IPS DF 19.7 (cell line): ENCODE results near the gene ZNF618.

Experiments
- DNase-seq: peaks from one replicate; pipeline ENCODE4 v3.0.0-alpha.2; 2013; ENCODE audit warnings: low read depth, low spot score

The ZNF618 gene

DNA sequence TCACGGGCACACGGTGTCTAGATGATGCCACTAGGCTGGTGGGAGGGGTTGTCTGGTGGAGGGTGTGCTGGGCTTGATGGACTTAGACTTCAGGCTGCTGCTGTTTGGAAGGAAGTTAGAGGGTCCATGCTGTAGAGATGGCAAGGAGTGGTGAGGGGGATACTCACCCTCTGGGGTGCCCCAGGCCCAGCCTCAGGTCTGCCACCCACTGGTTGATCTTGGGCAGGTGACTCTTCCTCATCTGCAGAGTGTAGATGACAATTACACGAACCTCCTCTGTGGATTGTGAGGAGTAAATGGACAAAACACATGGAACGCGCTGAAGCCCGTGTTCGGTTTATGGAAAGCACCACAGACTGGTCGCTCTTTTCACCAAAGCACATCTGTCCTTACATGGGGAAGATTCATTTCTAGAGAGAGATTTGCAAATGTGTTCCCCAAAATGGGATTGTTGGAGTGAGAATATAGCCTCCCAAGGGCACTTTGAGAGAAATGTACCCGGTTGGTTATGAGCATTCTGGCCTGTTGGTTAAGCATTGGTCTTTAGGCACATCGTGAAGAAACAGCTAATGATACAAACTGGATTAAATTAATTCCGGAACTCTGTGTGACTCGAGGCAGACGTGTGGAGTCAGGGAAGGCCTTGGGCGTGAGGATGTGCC lies 58.2 kb downstream of the ZNF618 start:
- no peak for DNase-seq

DNA sequence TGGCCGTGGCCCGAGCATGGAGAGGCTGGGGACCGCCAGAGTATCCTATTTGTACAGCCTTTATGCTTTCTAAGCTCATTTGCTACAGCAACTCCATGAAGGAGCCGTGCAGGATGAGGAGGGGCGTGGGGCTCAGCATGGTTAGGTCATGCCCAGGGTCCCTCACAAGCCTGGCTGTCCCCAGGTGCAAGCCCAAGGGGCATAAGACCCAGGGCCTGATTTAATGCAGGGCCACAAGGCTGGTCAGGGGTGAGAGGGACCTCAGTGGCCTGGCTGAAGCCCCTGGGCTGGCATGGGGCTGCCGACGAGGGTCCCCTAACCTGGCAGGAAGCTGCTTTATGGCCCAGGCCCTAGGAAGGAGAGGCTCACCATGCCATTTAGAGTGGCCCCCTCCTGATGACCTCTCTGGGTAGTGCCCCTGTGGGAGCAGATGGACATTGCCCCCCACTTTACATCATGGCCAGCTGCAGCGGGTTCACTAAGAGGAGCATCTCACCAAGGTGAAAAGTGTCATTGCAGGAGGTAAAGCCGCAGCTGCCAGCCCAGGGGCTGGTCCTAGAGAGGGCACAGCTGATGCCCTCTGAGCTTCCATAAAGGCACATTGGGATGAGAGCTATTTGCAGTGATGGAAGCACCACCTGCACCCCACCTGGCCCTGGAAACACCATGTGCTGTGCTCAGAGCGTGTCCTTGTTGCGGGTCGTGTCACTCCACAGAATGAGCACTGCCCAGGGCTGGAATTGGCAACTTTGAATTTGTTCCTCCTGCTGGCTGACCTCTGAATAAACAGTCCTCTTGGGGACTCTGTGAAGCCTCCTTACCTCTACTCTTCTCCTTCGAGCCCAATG lies 58.9 kb downstream of the ZNF618 start:
- DNase-seq, result no peak

DNA sequence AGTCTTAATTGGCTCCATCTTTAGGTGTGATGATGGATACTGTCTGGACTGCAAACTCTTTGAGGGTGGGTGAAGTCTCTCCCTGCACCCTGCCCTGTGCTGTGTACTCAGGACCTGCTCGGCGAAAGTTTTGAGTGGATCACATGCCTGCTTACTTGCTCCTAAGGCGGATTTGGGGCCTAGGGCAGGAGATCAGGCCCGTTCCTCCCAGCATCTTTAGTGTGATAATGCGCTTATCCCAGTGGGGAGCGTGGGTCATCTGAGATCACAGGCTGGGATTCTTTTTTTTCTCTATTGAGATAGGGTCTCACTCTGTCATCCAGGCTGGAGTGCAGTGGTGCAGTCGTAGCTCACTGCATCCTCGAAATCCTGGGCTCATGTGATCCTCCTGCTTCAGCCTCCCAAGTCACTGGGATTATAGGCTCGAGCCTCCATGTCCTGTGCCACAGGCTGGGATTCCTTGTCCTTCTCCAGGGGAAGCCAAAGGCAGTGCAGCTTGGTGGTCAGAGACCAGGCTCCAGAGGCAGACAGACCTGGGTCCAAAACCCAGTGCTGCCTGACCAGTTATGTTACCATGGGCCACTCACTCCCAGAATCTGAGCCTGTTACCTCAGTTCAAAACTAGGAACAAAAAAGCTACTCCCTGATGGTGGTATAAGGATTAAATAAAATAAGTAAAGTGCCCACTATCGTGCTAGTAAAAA lies 59.7 kb downstream of the ZNF618 start:
- no peak for DNase-seq

DNA sequence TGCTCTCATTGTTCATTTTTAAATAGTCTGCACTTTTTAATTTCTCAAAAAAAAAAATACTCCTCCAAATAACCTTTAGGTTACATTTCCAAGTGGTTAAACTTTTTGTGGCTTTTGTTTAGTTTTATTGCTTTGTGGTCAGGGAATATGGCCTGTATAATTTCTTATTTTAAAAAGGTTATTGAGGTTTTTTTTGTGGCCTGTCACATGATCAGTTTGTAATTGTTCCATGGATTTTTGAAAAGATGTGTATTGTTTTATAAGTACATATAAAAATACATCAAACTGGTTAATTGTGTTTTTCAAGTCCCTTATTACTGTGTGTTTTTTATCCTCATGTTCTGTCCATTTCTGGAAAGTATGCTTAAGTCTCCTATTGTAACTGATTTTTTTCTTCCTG lies 64.0 kb downstream of the ZNF618 start:
- no peak for DNase-seq

DNA sequence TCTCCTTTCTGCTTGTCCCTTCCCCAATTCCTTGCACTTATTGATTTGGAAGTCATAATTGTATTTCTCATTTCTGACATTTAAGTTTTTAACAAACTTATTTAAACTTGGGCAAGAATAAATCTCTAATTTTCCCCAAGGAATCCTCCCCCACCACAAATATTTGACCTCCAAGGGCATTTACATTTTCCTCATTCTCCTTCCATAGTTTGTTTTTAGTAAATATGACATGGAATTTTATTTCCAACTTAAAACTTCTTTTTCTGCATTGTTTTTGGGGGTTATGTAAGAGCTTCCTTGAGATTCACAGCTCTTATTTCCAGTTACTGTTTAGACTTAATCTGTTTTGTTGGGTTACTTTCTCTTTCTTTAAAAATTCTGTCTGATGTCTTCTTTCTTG lies 64.9 kb downstream of the ZNF618 start:
- DNase-seq, result no peak

DNA sequence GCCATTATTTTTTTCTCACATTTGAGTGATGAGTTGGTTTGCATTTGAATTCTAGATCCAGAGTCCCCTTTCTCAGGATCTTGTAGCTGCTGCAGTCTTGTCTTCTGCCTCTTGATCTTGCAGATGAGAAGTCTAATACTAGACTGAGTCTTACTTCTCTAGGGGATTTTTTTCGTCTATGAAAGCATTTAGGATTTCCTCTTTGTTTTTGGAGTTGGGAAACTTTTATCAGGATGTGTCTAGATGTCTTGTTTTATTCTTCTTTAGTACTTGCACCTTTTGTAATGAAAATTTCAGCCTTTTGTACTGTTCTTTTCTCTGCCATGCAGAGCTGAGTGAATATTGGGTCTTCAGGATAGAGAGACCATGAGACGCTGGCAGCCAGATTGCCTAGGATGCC lies 65.4 kb downstream of the ZNF618 start:
- DNase-seq, result no peak

DNA sequence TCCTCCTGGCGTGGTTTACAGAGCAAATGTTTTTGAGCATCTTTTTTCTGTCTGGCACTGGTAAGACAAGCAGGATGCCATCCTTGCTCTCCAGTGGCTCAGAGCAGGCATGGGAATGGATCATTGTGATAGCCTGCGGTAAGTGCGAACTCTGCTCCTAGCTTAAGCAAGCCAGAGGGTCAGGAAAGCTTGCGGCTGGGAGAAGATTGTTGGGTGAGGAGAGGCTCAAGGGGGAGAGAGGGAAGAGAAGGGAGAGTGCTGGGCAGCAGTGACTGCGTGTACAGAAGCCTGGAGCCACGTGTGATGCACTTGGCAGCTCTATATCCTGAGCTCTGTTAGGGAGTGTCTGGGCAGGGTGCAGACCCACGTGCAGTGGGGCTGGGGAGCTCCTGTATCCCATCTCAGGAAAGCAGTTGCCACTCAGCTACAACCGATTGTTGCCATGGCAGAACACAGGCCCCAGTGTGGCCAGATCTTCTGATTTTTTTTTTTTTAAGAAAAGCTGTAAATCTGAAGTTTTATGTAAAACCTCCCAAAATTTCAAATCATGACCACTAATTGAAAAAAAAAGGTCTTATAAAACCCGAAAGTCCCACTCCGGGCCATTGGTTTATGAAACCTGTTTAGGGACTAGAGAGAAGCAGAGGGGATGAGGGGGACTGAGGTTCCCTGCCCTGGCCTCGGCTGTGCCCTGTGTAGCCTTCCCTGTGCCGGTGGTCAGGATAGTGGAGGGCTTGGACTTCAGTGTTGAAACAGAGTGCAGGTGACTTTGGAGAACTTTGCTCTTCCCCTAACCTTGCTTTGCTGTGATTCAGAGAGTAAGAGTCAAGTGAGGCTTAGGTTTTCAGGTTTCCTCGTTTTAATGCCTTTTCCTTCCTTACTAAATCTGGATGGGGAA lies 67.3 kb downstream of the ZNF618 start:
- DNase-seq, result no peak

DNA sequence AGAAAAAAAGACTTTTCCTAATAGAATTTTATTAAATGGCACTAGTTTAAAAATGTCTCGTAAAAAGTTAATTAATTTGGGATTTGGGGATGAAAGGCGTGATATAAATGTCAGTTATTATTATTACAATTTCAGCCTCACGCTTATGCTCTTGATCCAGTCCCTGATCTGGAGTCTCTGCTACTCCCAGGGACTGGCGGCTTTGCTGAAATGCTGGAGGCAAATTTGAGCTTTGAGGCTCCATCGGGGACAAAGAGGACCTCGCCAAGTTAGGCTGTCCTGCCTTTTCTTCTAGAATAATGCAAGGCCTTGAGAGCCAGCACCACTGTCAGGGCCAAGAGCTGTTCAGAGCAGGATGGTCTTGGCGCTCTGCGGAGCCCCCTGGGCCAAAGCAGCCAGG lies 69.7 kb downstream of the ZNF618 start:
- no peak for DNase-seq

DNA sequence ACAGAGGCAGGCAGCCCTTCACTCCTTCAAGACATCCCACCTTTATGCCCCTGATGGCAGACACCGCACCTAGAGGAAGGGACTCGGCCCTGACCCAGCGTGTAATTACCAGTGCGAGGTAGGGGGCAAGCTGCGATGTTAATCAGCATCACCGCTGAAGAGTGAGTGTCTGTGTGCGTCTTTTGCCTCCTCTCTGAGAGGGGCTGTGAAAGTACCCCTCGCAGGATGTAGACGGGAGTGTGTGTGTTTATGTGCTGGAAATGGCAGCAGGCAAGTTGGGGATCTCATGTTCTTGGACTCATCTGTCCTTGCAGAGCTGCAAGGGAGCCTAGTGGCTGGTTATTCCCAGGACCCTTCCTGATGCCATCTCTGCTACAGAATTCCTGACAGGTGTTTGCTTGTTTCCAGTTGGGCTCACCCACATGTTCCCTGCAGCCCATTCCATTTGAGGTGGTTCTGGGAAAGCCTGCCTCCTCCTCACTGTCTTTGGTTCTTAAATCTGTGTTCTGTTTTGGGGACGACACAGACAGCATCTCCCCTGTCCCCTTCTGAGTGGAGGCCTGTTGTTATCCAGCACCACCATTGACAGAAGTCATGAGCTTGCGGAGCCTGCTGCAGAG lies 70.5 kb downstream of the ZNF618 start:
- no peak for DNase-seq

DNA sequence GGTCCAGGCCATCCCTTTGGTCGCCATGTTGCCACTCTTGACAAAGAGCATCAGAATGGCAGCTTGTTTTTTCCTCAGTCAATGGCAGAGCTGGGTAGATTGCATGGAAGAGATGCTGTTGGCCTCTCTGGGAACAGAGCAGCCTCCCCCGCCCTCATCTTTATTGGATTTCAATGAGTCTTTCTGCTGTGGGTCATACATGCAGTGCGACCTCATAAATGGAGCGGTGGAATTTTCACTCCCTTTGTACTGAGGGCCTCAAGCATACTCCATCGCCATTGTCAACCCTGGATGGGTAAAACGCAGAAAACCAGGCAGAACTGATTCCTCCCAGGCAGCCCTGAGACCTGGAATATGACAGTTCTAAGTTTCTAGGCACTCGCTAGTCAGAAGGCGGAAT lies 71.8 kb downstream of the ZNF618 start:
- DNase-seq, result no peak

DNA sequence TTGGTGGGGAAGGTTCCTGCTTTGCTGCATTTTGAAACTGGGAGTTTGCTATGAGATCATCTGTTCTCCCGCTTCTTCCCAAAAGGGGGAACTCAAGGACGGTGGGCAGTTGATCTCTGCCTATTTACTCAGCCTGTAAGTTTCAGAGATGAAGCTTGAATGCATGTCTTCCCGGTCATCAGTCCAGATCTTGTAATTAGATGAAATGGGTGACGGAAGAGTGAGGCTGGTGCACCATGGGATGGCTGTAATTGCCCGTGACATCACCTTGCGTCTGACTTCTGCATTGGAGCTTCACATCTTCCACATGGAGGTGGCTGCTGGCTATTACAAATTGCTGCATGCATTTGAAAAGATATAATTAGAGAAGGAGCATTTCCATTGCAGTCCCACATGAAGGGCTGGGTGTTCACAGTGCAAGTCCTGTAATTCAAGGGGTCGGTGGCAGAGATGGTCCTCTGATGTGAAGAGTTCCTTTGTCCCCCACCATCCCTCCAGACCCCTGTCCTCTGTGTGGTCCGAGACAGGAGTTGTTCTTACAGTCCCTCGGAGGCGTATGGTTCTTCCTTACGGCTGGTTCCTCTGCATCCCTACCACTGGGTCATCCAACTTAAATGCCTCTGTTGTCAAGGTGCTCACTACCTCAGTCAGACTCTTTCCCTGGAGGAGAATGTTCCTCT lies 72.9 kb downstream of the ZNF618 start:
- no peak for DNase-seq

DNA sequence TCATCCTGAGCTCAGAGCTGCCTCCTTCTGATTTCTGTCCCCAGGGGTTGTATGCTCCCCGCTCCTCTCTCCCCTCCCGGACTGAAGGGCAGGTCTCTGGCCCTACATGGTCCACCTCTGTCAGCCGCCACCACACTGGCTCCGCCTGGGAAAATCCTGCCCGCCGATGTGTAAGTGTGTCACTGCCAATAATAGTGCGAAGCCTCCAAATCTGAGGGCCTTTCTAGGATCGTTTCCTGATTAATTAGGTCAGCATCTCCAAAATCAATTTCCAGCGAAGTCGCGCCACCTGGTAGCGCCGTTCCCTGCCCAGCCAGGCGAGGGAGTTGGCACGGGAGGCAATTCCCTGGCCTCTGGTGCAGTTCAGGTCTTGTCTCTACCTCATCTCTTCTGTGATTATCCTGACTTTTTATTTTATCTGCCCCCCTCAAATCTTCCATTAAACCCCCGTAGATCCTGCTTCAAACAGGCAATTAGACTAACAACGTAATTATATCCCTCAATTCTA lies 73.5 kb downstream of the ZNF618 start:
- no peak for DNase-seq

DNA sequence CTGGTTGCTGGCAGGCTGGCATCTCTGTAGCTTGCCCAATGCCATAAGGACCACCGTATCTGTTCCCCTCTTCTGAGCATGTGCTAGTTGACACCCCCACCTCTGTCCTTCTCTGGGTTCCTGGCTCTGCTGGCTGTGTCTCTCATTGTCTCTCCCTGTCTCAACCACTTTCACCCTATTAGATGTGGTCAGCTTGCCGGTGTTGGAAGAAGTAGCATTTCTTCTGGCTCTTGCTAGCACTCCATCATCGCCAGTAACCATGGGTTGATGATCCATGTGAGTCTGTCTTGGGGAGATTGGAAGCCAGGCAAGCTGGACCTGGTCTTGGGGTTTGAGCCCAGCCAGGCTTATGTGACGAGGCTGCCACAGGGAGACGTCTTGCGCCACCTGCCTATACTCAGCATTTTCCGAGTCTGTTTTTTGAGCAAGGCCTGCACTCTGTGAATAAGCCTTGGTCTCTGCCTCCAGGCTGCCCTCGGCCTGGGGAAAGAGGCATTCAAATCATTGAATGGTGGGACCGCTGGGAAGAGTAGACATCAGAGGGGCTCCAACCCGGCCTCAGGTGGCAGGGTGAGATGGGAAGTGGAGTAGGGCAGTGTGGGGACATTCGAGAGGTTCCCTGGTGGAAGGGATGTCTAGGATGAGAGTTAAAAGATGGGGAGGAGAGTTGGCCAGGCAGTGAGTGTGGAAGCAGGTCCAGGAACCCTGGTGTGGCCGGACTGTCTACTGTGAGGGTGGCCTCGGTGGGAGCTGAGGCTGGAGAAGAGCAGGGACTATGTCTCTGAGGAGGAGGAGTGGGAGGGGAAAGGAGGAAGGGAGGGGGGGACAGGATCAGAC lies 74.3 kb downstream of the ZNF618 start:
- DNase-seq, result no peak

DNA sequence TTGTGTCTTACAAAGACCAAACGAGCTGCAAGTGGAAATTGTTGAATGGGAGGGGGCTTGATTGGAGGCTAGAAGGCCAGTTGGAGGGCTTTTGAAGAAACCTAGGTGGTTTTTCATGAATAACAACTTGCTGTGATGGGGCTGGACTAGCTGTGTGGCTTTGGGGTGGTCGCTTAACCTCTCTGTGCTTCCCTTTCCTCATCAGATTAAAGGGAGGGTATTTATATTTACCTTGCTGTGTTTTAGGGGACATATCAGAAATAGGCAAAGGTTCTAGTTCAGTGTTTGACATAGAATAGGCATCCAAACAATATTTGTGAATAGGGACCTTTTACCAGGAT lies 74.9 kb downstream of the ZNF618 start:
- DNase-seq, result no peak

DNA sequence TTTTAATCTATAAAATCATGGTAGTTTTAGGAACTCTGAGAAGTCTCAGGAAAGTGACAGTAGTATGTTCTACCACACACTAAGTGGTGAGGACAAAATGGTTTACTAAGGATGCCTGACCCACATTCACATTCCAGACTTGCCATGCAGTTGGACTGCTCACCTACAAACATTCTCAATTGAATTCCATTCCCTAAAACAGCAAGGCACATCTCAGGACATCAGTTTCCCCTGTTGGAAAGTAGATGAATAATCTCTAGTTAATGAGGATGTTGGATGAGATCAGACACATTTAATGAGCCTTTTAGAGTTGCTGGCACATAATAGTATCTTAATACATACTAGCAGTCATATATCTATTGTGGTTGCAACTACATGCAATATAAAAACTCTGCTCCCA lies 76.6 kb downstream of the ZNF618 start:
- DNase-seq, result no peak

DNA sequence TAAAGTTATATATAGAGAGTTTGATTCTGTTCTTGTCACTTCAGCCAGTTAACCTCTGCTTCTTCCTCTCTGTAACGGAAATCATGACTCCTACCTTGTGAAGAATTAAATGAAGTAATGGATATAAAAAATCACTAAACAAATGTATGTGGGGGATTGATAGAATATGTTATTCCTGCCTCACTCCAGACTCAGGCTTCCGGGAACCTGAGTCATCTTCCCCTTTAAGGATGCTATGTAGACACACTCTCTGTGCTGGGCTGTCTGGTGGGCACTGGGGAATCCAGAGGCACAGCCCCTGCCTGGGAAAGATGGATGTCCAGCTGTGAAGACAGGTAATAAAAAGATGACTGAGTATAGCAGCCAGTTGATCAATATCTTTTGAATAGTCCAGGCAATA lies 77.4 kb downstream of the ZNF618 start:
- no peak for DNase-seq

DNA sequence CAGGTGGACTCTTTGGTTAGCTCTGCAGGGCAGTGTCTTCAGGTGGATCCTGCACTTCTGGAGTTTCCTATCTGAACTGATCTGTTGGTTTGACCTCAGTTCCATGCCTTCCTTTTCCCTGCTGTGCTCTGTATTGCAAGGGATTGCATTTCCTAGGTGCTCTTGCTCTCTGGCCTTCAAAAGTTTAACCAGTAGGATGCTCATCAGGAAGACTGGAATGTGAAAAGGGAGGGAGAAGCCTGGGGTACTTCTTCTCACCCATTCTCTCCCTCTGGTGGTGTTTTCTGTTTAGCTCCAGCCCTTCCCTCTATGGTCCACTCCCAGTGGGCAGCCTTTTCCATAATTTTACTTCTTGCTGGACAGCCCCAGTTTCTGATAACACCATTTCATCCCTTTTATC lies 78.5 kb downstream of the ZNF618 start:
- no peak for DNase-seq

DNA sequence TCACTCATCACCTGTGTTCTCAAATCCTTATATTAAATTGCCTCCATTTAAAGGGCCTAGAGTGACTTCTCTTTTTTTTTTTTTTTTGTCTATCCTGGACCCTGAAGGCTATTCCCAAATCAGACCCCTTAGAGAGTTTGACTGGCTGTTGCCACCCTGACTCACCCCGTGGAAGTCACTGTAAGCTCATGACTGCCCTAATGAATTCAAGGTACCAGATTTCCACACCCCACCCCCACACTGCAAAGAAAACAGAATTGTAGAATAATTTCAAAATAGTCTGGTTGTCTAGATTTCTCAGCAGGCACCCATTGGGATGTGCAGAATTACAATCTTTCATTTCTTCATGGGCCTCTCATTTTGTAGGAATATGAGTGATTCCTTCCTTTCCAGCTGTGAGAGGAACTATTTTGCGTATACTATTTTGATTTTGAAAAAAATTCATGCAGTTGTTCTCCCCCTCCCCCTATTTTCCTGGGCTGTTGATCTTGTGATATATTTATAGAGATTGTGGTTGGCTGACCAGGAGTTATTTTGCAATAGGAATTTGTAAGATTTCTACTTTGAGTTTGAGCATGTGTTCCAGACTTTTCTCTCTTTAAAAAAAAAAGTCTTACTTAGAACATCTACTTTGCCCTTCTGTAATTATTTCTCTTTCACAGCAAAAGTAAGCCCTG lies 79.1 kb downstream of the ZNF618 start:
- DNase-seq, result no peak

DNA sequence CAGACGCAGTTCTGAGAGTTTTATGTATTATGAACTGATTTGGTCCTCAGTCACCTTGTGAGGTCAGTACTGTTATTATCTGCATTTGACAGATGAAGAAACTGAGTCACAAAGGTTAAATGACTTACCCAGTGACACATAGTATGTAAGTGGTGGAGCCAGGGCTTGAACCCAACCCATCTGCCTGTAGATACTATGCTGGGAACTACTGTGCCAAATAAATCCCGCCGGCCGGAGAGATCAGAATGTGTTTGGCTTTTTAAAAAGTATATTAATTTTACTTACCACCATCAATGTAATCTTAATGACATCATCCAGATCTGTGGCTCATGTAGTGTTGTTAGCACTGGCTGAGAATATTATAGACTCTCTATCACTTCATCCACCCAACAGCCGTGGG lies 80.8 kb downstream of the ZNF618 start:
- no peak for DNase-seq
